T47D (cell line): ENCODE measurements around the gene STEAP2.

Experiments
- DNase-seq, 2 experiments: peaks; one replicate each; pipeline versions ENCODE4 v3.0.0 to v3.0.0-alpha.2; 2011 to 2012; ENCODE audit warnings: low read depth in 1 of 2, low spot score in 1 of 2
- JUND ChIP-seq: IDR thresholded peaks from 2 replicates; pipeline ENCODE4 v1.6.1; 2012; ENCODE audit warnings: low read depth
- in situ Hi-C: cut with HindIII; loops from 2 replicates; pipeline ENCODE4 v1.10.0; 2016; ENCODE audit warnings: low sequenced_read_pairs, low pct_unique_long_range_greater_than_20kb

STEAP2 gene

GRCh38 chr7:90270431-90271178, 59.1 kb downstream of the STEAP2 start:
- no peak for DNase-seq
- no peak for TF ChIP-seq JUND
- in situ Hi-C loops: no loop called here

- TF ChIP-seq JUND: no peak
- in situ Hi-C loops: no loop called here
- no peak for DNase-seq
Observed at GRCh38 chr7:90271753-90272152, 60.2 kb downstream of the STEAP2 start.

DNA sequence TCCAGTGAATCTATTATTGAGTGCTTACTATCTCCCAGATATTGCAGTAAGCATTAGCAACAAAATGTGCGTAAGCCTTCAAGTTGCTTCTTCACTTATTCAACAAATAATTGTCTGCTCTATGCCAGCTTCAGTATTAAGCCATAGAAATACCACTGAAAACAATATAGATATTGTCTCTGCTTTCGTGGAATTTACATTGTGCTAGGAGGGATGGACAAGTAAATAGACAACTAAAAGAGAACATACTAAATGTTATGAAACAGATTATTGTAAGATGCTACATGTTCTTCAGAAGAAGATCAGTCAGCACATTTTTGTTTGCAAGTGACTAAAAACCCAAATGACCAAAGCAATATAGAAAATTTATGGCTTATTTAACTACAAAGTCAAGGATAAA, 60.7 kb downstream of the STEAP2 start:
- in situ Hi-C loops: no loop called here
- TF ChIP-seq JUND: no peak
- no peak for DNase-seq

DNA sequence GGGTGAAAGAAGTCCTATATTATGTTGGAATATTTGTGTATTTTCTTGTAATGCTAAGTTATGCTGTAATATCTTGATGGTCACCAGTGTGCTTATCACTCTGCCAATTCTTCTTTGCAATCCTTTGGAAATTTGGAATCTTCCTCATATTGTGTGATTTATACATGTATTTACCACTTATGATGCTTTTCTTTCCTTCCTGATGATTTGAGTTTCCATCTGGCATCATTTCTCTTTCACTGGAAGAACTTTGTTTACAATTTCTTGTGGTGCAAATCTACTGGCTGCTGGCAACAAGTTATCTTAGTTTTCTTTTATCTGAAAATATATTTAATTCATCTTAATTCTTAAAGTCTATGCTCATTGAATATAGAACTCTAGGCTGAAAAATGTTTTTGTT, 62.6 kb downstream of the STEAP2 start:
- DNase-seq: no peak
- in situ Hi-C loops: no loop called here
- no peak for TF ChIP-seq JUND

GRCh38 chr7:90276033-90276728, 64.6 kb downstream of the STEAP2 start:
- no peak for DNase-seq
- no peak for TF ChIP-seq JUND
- in situ Hi-C loops: no loop called here
